ENCODE results near the gene NF1. TPM values are rescaled to one million over a fixed set of nuclear protein-coding genes. Genes with fewer than 3 reads are reported as not detected.
"Not testable (repeated sequence)": the region's sequence is repeated elsewhere in the genome, so short reads cannot be mapped to it uniquely, and the experiment has no call there.

Gene NF1
- total RNA-seq, 2 experiments from 2014 or later = 22.1 to 28.6 TPM

DNA sequence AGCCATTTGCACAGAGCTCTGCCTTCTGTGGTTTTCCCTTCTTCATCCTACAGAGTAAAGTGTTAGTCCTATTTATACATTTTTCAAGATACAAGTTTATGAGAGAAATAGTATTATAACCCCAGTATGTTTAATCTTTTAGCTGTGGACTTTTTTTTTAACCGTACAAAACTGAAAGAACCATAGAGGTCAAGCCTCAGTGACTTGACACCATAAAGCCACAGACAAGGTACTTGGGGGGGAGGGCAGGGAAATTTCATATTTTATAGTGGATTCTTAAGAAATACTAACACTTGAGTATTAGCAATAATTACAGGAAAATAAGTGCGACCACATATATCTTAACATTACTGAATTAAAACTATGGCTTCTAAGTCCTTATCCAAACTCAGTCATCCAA is 279.7 kb downstream of the NF1 start:
- Mint-ChIP-seq H3K9me3 (ENCODE audit: low read depth) (no peaks in the 10 kb centered on the region), H3K4me1 (peaks cover 19% of the 10 kb centered on the region), H3K36me3 (peaks cover 3% of the 10 kb centered on the region), H3K27ac (no peak overlapping the region), H3K4me3 (no peak overlapping the region), H3K27me3 (no peaks in the 10 kb centered on the region)
- DNase-seq = no peak
- CTCF ChIA-PET = interaction anchor here (0.9 to 1.6 kb wide), 2 partner anchors 9 to 159 kb away, joined by 3 to 4 read pairs; no protein-coding TSS in a partner anchor
- no peak for ATAC-seq

DNA sequence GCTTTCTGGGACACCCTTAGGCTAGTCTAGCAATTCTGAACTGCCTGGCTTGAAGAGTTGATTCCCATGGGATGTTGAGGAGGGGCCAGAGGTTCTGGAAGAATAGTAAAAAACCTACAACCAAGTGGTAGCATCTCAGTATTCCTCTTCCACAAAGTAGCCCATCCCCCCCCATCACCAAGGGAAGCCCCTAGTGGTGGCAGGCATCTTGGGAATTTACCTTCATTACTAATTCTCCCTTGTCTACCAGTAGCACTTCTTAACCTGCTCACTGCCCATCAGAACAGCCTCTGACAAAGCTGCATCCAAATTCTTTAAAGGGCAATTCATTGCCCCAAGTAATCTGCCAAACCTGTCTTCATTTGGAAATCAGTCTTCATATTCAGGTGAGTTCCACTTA is 283.9 kb downstream of the NF1 start:
- Mint-ChIP-seq H3K4me1 (no peaks in the 10 kb centered on the region), H3K36me3 (peaks cover 3% of the 10 kb centered on the region), H3K4me3 (no peak overlapping the region), H3K27me3 (no peaks in the 10 kb centered on the region), H3K27ac (no peak overlapping the region), H3K9me3 (ENCODE audit: low read depth) (no peaks in the 10 kb centered on the region)
- no peak for DNase-seq
- CTCF ChIA-PET = interaction anchor here (1.0 to 1.6 kb wide), 3 partner anchors 11 to 144 kb away, joined by 3 to 7 read pairs (median 3); no protein-coding TSS in a partner anchor
- no peak for ATAC-seq

DNA sequence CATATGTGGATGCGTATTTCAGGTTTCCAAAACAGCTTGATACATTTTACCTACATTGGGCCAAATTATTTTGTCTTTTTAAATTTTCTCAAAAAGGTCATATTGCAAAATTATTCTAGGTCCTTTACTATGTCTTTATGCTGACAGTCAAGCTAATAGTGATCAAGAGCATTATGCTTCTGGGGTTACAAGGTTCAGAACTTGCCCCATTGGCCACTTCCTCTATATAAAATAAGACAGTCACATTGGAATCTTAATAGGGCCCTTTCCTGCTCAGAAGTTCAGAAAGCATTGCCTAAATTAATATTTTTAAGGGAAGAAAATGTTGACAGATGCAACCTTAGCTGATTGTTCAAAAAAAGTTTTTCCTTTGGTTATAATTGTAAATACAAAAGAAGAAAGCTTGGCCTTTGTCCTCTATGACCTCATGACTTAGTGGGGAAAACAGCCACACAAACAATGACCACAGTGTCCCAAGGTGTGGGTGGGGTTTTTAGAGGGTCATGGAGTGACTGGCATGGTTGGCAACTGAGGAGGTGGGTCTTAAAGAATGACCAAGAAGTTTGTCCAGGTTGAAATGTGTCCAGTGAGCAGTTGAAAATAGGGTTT is 284.9 kb downstream of the NF1 start:
- DNase-seq (no peak), ATAC-seq (no peak)
- Mint-ChIP-seq H3K9me3 (ENCODE audit: low read depth) (no peaks in the 10 kb centered on the region), H3K4me3 (no peak overlapping the region), H3K36me3 (no peaks in the 10 kb centered on the region), H3K27ac (no peak overlapping the region), H3K27me3 (no peaks in the 10 kb centered on the region), H3K4me1 (no peaks in the 10 kb centered on the region)
- CTCF ChIA-PET = interaction anchor here (0.7 to 1.3 kb wide), 4 partner anchors 10 to 463 kb away, joined by 3 read pairs; no protein-coding TSS in a partner anchor

DNA sequence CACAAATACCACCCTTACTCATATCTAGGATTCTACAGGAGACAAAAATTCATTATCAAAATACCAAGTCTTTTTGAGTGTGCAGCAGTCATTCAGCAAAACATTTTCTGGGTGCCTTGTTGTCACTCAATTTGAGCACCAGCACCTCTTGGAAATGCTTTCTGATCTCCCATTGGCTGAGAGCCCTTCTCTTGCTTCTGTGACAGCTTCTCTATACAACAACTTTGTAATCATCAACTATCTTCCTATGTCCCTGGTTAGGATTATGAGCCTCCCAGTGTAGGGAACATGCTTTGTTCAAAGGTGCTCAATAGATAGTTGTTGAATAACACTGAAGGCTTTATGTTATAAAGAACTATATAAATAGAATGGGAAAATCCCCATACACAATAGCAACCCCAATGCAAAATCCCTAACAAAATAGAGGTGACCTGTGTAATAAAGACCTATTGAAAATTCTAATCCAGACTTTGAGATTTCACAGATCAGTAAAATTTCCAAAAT is 286.4 kb downstream of the NF1 start:
- CTCF ChIA-PET = no interaction called here
- no peaks in the 10 kb centered on the region for H3K36me3 Mint-ChIP-seq
- no peak for ATAC-seq
- no peak overlapping the region for H3K27ac Mint-ChIP-seq
- no peak overlapping the region for H3K4me3 Mint-ChIP-seq
- H3K27me3 Mint-ChIP-seq = no peaks in the 10 kb centered on the region
- H3K9me3 Mint-ChIP-seq (ENCODE audit: low read depth) = no peaks in the 10 kb centered on the region
- no peaks in the 10 kb centered on the region for H3K4me1 Mint-ChIP-seq
- no peak for DNase-seq

DNA sequence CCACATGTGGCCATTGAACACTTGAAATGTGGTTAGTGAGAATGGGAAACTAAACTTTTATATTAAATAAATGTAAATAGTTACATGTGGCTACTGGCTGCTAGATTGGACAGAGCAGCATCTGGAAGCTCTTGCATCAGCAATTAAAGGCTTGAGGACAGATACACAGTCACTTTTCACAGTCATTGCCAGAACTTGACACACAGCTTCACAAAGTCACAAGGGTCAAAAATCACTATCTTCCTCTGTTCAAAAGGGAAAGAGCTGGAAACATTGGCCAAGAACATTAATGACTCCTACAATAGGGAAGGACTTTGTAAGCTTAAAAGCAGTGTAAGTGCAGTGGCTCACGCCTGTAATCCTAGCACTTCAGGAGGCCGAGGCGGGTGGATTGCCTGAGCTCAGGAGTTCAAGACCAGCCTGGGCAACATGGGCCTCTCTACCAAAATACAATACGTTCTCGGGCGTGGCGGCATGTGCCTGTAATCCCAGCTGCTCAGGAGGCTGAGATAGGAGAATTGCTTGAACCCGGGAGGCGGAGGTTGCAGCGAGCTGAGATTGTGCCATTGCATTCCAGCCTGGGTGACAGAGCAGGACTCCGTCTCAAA is 288.0 kb downstream of the NF1 start:
- H3K27me3 Mint-ChIP-seq; DNase-seq; ATAC-seq; H3K4me1 Mint-ChIP-seq; H3K36me3 Mint-ChIP-seq; H3K4me3 Mint-ChIP-seq; H3K27ac Mint-ChIP-seq; H3K9me3 Mint-ChIP-seq (ENCODE audit: low read depth): not testable (repeated sequence)
- CTCF ChIA-PET = interaction anchor here (1.0 to 1.7 kb wide), 5 partner anchors 8 to 460 kb away, joined by 3 to 5 read pairs (median 3); no protein-coding TSS in a partner anchor

DNA sequence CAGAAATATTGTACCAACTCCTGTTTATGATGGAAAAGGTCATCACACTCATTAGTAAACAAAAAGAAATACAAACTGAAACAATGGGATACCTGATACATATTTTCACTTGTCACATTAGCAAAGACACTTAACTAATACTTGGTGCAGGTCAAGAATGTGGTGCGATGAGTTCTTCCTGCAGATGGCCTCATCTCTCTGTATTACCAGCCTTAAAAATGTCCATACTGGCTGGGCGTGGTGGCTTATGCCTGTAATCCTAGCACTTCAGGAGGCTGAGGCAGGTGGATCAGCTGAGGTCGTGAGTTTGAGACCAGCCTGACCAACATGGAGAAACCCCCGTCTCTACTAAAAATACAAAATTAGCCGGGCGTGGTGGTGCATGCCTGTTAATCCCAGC is 288.7 kb downstream of the NF1 start:
- H3K36me3 Mint-ChIP-seq; H3K4me1 Mint-ChIP-seq; H3K27me3 Mint-ChIP-seq; H3K9me3 Mint-ChIP-seq (ENCODE audit: low read depth); ATAC-seq; DNase-seq; H3K4me3 Mint-ChIP-seq; H3K27ac Mint-ChIP-seq: not testable (repeated sequence)
- CTCF ChIA-PET = interaction anchor here (1.0 to 2.0 kb wide), 7 partner anchors 9 to 459 kb away, joined by 3 to 8 read pairs (median 5); no protein-coding TSS in a partner anchor

DNA sequence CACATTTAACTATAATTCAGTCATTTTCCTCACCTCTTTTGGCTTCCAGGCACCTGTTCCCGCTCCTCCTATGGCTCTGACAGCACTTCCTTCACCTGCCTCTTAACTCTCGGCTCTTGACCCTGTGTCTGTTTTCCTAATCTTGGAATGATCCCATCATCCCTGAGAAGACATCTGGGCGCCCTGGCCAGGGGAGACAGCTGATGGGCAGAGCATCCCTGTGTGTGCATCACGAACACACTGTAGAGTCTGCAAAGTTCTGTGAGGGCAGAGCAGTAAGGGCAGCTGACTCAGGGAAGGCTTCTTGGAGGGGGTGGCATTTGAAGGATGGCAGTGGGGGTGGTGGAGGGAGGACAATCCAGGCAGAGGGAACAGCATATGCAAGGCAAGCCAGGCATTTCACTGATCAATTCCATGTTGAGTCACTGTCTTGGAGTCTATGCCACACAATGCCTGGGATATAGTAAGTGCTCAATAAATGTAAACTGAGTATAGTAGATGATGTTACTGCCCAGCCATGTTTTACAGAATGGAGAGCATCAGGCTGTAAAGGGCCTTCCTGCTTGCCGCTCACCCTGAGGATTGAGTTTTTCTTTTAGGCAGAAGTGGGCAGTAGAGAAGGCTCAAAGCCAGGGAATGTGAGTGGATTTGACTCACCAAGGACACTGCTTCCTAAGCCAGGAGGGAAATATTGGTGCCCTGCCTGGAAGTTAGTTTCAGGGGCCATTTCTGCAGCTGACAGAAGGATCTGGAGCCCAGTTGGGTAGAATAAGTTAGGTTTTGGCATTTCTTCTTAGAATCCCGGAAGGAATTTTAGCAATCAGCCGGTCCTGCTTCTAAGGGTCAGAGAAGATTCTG is 290.9 kb downstream of the NF1 start:
- DNase-seq = no peak
- no peak overlapping the region for H3K4me3 Mint-ChIP-seq
- ATAC-seq = no peak
- peaks cover 19% of the 10 kb centered on the region for H3K27me3 Mint-ChIP-seq
- peaks cover 2% of the 10 kb centered on the region for H3K4me1 Mint-ChIP-seq
- no peaks in the 10 kb centered on the region for H3K36me3 Mint-ChIP-seq
- H3K27ac Mint-ChIP-seq = no peak overlapping the region
- H3K9me3 Mint-ChIP-seq (ENCODE audit: low read depth) = no peaks in the 10 kb centered on the region
- CTCF ChIA-PET = interaction anchor here (2.0 kb wide), 2 partner anchors 8 to 139 kb away, joined by 5 to 8 read pairs; no protein-coding TSS in a partner anchor

DNA sequence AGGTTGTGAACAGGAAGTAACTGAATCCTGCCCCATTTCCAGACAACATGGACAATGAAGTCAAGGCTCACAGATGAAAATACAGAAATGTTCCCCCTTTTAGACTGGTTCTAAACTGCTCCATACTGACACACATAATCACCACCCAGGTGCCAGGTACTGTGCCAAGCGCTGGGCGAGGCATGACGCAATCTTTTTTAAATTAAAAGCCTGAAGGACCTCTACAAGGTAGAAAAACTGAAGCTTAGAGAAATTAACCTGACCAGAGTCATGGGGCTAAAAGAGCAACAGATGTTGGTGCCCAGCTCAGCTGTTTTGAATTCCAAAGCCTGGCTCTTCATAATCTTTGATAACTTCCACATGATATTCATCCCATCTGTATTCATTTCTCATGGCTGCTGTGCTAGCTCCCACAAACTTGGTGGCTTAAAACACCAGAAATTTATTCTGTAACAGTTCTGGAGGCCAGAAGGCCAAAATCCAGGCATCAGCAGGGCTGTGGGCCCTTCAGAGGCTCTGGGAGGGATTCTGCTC is 291.8 kb downstream of the NF1 start:
- no peaks in the 10 kb centered on the region for H3K36me3 Mint-ChIP-seq
- DNase-seq = no peak
- CTCF ChIA-PET = no interaction called here
- no peaks in the 10 kb centered on the region for H3K9me3 Mint-ChIP-seq (ENCODE audit: low read depth)
- ATAC-seq = no peak
- H3K4me1 Mint-ChIP-seq = peaks cover 2% of the 10 kb centered on the region
- no peak overlapping the region for H3K27ac Mint-ChIP-seq
- H3K4me3 Mint-ChIP-seq = no peak overlapping the region
- peaks cover 24% of the 10 kb centered on the region for H3K27me3 Mint-ChIP-seq

DNA sequence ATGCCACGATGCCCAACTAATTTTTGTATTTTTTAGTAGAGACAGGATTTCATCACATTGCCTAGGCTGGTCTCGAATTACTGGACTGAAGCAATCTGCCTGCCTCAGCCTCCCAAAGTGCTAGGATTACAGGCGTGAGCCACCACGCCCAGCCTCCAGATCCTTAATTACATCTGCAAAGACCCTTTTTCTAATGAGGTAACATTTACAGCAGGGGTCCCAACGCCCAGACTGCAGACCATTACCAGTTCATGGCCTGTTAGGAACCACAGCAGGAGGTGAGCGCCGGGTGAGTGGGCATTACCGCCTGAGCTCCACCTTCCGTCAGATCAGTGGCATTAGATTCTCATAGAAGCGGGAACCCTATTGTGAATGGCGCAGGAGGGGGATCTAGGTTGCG is 292.7 kb downstream of the NF1 start:
- Mint-ChIP-seq H3K4me1 (peaks cover 3% of the 10 kb centered on the region), H3K36me3 (no peaks in the 10 kb centered on the region), H3K27me3 (peaks cover 27% of the 10 kb centered on the region), H3K27ac (no peak overlapping the region), H3K4me3 (no peak overlapping the region), H3K9me3 (ENCODE audit: low read depth) (no peaks in the 10 kb centered on the region)
- no peak for ATAC-seq
- DNase-seq = no peak
- CTCF ChIA-PET = interaction anchor here (2.9 kb wide), 1 partner anchor 136 kb away, joined by 31 read pairs; no protein-coding TSS in a partner anchor

DNA sequence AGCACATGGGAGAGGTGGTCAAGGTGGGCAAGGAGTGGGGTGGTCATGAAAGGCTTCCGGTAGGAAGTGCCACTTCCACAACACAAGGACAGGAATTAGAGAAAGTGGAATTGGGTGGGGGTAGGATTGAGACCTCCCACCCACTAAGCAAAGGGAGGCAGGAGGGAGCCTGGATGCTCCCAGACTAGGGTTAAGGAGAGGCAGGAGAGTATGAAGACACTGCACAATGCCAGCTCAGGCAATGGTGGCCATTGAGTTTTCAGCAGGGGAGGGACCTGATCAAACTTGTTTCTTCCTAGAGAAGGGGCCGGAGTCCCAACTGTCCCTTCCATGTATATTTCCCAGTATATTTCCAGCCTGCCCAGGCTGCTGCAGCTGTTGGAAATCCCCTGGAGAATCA is 293.6 kb downstream of the NF1 start:
- Mint-ChIP-seq H3K4me3 (no peak overlapping the region), H3K4me1 (peaks cover 5% of the 10 kb centered on the region), H3K27me3 (peaks cover 37% of the 10 kb centered on the region), H3K9me3 (ENCODE audit: low read depth) (no peaks in the 10 kb centered on the region), H3K36me3 (no peaks in the 10 kb centered on the region), H3K27ac (no peak overlapping the region)
- no peak for DNase-seq
- CTCF ChIA-PET = interaction anchor here (1.3 to 3.4 kb wide), 5 partner anchors 32 to 454 kb away, joined by 3 to 31 read pairs (median 11); no protein-coding TSS in a partner anchor
- no peak for ATAC-seq

DNA sequence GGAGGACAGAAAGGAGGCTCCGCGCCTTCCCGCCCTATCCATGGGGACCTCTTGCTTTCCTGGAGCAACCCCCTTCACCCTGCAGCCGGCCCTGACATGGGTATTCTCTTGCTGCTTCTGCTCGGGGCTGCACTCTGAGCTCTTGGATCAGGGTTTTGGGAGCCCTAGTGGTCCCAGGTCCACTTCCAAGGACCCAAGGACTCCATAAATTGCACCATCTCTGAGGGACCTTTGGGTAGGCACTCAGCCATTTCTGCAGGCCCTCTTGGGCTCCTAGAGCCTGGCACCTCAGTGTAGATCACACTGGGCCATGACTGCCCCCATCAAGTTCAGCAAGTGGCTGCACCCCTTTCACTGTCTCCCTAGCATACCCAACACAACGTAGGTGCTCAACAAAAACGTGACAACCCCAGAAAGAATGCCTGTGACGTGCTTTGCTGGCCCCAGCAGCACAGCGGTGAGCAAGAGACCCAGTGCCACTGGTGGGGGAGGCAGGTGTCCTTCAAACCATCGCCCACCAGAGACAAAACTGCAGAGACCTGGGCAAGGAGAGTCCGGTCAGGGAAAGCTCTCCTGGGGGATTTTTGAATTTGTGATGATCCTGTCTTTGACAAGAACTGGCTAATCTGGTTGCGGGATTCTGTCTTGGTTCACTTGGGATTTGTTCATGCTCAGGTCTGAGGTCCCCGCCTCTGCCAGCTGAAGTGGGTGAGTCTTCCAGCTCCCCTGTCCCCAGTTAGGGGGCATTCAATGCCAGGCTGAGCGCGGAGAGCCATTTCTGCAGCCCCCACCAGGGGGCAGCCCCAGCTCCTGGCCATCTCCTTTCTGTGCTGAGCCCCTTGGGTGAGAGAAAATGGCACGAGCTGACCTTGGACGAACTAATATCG is 294.2 kb downstream of the NF1 start:
- no peaks in the 10 kb centered on the region for H3K36me3 Mint-ChIP-seq
- peaks cover 7% of the 10 kb centered on the region for H3K4me1 Mint-ChIP-seq
- peak; percentile 51 for DNase-seq
- peak; percentile 54 for ATAC-seq
- peaks cover 43% of the 10 kb centered on the region for H3K27me3 Mint-ChIP-seq
- no peak overlapping the region for H3K27ac Mint-ChIP-seq
- no peaks in the 10 kb centered on the region for H3K9me3 Mint-ChIP-seq (ENCODE audit: low read depth)
- CTCF ChIA-PET = interaction anchor here (0.5 to 3.4 kb wide), 28 partner anchors 9 to 456 kb away, joined by 3 to 31 read pairs (median 3); partner anchors contain the start of gene NF1
- H3K4me3 Mint-ChIP-seq = no peak overlapping the region

DNA sequence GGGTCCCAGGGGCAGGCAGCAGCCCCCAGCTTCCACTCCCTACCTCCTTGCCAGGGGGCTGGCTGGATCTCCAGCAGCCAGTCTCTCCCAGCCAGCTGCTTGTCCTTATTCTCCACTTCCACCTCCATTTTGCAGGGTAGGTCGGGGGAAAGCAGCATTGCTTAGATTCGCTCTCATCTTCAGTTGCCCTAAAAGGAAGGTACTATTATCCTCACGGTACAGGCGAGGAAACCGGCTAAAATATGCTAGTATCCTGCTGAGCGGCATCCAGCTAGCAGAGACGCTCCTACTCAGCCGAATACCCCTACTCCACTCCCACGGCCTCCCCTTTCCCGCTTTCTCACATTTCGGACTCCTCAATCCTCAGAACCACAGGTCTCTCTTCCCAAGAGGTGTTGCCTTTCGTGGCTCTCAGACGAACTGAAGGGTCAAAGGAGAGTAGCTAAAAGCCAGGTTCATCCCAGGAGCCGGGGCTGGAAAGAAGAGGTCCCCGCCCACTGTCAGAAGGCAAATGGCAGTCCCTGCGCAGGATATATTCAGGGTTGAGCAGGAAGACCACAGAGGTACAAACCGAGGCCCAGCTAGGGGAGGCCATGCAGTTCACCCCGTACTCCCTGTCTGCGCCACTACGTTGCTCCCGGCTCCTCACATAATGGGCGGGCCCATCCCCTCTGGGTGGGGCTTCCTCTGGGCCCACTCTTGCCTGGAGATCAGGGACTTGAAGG is 295.0 kb downstream of the NF1 start:
- peaks cover 48% of the 10 kb centered on the region for H3K27me3 Mint-ChIP-seq
- peaks cover 7% of the 10 kb centered on the region for H3K4me1 Mint-ChIP-seq
- H3K9me3 Mint-ChIP-seq (ENCODE audit: low read depth) = no peaks in the 10 kb centered on the region
- ATAC-seq = no peak
- DNase-seq = peak; percentile 35
- no peak overlapping the region for H3K4me3 Mint-ChIP-seq
- no peaks in the 10 kb centered on the region for H3K36me3 Mint-ChIP-seq
- CTCF ChIA-PET = interaction anchor here (0.6 to 3.4 kb wide), 27 partner anchors 8 to 455 kb away, joined by 3 to 31 read pairs (median 3); partner anchors contain the start of gene NF1
- H3K27ac Mint-ChIP-seq = no peak overlapping the region
